ENCODE data around the gene PYROXD2.
"Not testable (repeated sequence)": the region's sequence is repeated elsewhere in the genome, so short reads cannot be mapped to it uniquely, and the experiment has no call there.

The PYROXD2 gene

DNA sequence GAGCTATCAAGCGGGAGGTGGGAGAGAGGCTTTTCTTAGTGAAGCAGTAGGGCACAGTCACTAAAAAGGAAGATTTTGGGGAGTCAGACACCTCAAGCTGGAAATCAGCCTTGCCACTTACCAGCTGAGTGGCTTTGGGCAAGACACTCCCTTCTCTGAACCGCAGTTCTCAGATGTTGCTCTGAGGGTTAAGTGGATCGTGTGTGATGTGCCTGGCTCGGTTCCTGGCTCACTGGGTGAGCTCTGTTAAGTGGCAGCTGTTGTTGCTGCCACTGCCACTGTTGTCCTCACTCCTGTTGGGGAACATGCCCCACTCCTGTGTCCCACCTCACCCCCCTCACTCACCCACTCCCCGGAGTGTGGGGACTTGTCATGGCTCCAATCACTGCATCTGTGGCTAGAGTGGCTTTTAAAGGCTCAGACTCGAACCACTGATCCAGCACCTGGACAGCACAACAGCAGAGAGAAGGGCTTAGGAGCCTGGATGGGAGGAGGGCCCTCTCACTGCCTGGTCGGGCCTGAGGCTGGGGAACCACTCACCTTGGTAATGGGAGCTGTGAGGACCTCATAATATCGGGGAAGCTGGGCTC, 20.0 kb downstream of the PYROXD2 start:
- DNase-seq (ENCODE audit: low read depth, low spot score), result no peak

DNA sequence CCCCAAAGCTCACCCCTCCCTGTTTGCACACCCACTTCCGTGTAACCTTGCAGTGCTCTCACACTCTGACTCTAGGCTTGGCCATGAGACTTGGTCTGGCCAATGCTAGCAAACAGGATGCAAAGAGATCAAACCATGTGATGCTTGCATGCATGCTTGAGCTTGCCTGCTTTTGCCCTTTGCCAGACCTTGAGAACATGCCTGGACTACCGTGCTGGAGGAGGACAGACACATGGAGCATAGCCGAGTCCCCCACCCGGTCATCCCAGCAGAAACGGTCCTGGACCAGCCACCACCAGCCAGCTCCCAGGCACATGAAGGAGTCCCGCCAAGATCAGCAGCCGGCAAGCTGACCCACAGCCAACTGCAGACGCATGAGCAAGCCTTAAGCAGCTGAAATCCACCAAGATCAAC, 23.4 kb downstream of the PYROXD2 start:
- DNase-seq (ENCODE audit: low read depth, low spot score), result no peak

DNA sequence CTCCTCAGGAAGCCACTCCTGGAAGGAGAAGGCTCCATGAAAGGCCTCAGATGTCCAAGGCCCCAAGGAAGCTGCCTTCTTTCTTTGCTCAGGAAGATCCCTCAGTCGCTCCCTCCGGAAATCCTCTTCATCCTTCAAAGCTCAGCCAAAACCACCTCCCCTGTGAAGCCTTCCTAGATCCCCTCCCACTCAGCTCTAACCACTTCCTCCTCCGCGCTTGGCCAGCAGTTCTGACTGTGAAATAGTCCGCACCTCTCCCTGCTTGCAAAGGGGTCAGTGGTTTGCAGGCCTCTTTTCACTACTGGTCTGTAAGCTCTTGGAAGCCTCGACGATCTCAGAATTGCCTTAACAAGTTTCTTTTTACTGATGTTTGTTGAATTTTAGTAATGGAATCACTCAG, 23.9 kb downstream of the PYROXD2 start:
- DNase-seq (ENCODE audit: low read depth, low spot score), result no peak

DNA sequence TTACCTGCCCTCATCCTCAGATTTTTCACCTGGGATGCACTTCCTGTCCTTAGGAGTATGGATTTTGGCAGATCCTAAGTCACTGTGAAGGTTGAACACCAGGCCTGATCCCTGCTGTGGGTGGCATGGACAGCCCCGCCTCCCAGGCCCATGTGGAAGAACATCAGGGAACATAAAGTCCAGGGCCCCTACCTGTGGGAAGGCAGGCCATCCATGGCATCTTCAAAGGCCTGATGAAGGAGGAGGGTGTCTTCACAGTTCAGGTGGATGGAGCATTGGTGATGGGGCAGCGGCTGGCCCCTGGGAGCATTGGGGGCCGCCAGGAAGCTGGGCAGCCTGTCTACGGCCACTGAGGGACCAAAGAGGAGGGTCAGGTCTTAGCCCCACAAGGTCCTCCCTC, 24.6 kb downstream of the PYROXD2 start:
- DNase-seq (ENCODE audit: low read depth, low spot score), result no peak

DNA sequence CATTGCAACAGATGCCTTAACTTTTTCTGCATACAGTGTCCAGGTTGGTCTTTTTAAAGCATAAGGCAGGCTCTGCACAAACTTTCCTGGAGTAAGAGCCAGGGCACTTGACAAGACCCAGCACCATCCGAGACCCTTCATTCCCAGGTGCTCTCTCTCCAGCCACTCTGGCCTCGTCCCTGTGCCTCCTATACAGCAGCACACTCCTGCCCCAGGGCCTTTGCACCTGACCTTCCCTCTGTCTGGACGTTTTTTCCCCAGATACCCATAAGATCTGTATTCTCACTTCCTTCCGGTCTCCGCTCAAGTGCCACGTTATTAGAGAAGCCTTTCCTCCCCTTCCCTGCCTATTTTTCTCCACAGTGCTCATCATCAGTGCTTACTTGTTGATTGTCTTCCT, 25.6 kb downstream of the PYROXD2 start:
- DNase-seq (ENCODE audit: low read depth, low spot score), result no peak

DNA sequence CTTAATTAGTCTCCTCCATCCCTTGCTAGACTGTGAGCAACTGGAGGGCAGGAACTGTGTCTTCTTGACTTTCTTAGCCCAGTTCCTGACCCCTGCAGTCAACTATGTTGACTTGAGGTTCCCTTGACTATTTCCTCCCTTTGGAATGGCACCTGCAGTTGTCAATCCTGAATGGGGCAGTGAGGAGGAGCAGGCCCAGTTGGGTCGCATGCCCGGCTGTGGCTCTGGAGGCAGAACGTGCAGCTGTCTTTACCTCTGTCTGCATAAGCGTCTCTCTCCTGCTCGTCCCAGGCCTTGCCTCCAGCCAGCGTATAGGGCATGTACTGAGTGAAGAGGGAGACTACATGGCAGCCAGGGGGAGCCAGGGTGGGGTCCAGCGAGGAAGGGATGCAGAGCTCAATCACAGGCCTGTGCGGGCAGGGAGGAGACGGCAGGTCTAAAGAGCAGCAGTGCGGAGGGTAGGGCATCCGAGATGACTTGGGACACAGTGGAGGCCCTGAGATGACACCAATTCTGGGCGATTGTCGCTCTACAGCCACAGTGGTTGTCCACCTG, 26.8 kb downstream of the PYROXD2 start:
- DNase-seq (ENCODE audit: low read depth, low spot score), result peak; percentile 38

DNA sequence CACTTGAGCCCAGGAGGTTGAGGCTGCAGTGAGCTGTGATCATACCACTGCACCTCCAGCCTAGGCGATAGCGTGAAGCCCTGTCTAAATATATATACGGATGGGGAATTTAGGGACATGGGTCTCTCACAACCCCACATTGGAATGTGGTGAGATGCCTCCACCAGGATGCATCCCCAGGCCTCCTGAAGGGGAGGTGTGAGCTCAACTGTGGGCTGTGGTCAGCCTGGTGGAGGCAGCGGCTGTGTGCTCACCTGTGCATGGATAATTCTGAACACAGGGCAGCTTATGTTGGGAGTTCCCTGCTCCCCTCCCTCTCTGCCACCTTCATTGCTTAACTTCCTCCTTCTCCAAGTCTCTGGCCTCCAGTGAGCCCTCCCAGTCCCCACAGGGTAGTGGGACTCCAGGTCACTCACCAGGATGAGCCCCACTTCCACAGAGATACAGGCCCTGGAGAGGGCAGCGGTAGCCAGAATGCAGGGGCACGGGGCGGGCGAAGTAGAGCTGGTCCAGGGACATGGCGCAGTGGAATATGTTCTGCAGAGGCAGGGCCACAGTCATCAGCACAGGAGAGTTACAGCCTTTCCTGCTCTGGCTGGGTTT, 30.4 kb downstream of the PYROXD2 start:
- no peak for DNase-seq (ENCODE audit: low read depth, low spot score)

DNA sequence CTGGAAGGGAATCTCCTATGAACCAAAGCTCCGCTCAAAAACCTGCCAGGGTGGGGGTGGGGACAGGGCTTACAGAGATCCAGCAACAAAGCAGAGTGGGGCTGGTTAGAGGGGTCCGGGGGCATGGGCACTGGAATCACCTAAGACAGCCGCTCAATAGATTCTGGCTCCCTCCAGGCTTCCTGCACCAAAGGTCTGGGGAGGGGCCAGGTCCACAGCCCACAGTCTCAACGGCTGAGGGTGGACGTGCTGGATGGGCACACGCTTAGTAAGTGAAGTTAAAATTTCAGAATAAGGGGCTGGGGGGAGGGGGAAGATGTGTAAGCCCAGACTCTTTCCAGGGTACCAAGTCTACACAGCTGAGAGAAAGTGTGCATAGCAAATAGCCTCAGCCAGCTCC, 31.1 kb downstream of the PYROXD2 start:
- DNase-seq (ENCODE audit: low read depth, low spot score), result no peak

DNA sequence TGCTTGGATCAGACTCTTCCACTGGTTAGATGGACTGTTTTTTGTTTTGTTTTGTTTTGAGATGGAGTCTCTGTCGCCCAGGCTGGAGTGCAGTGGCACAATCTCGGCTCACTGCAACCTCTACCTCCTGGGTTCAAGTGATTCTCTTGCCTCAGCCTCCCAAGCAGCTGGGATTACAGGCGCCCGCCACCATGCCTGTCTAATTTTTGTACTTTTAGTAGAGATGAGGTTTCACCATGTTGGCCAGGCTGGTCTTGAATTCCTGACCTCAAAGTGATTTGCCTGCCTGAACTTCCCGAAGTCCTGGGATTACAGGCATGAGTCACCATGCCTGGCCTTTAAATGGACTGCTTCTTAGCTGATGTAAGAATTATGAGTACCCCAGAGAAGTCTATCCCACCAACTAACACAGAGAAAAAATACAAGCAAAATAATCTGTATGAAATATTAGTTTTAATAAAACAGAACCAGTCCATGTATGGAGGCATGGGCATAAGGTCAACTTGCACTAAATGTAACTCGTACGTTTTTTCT, 31.8 kb downstream of the PYROXD2 start:
- not testable (repeated sequence) for DNase-seq (ENCODE audit: low read depth, low spot score)

DNA sequence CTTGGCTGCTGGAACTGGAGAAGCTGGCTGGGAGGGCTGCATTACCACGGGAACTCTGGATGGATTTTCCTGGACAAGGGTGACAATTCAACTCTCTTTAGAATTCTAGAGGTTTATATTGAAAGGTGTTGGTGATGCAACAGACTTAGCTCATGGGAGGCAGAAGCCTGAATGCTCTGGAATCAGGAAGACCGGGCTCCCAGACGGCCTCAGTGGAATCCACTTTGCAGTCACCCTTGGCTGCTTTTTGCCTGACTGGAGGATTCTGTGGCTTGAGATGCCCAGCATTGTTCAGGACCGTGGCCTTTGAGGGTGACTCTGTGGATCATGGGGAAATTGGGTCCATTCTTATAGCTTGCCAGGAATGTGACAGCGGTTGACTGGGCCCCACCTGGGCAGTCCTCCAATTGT, 32.3 kb downstream of the PYROXD2 start:
- no peak for DNase-seq (ENCODE audit: low read depth, low spot score)

DNA sequence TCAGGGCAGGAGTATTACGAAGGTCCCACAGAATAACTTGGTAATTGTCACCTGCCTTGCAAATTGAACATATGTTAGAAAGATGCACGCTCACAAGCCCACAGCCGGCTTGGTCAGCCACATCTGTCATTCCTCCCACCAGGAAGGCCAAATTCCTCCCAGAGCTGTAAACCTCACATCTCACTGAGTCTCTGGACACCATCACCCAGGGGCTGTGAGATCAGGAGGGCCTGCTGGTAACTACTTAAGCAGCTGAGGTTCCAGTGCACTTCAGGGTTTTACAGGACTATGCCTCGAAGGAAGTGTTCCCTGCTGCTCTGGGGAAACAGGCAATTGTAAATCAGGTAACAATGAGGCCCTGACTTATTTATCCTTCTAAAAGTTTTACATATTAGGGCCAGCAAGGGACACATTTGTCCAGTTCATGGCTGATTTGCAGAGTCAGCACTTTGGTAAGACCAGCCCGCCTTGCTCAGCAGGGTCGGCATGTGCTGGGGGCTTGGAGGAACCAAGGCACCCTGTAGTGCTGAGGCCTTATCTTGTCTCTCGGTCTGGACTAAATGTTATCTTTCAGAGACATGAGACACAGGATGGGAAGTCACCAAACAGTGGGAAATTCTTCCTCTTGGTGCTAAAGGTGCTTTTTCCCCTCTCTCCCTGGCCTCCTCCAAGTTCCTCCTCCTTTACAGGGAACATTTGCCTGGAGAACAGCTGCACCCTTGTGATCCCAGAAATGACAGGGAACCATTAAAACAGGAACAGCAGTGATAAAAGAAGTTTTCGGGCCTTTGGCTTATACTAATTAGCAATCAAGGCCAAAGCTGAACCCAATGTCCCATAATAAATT, 34.3 kb downstream of the PYROXD2 start:
- DNase-seq (ENCODE audit: low read depth, low spot score), result peak; percentile 80

DNA sequence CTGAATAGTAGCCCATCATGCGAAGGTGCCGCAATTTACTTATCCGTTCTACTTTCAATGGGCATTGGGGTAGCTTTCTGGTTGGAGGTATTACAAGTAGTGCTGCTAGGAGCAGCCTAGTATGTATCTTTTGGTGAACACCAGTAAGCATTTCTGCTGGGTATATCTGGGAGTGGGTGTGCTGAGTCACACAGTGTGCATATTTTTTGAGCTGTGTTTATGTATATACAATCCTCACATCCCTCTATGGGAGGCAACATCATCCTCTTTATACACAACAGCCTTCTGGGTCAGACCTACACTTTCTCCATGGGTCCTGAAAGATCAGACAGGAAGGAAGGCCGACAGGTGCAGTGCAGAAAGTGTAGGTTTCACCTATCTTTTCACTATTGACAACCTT, 36.3 kb downstream of the PYROXD2 start:
- DNase-seq (ENCODE audit: low read depth, low spot score), result no peak

DNA sequence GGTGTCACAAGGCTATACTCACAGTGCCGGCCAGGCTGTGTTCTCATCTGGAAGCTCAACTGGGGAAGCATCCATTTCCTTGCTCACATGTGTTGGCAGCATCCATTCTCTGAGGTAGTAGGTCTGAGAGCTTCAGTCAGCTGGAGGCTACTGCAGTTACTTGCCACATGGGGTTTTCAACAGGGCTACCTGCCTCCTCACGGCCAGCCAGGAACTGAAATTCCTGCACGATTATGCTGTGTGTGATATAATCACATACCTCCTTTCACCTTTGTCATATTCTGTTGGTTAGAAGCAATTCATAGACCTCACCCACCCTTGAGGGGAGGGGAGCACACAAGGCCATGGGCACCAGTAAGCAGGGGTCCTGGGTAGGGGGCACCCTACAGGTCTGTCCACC, 37.4 kb downstream of the PYROXD2 start:
- no peak for DNase-seq (ENCODE audit: low read depth, low spot score)

DNA sequence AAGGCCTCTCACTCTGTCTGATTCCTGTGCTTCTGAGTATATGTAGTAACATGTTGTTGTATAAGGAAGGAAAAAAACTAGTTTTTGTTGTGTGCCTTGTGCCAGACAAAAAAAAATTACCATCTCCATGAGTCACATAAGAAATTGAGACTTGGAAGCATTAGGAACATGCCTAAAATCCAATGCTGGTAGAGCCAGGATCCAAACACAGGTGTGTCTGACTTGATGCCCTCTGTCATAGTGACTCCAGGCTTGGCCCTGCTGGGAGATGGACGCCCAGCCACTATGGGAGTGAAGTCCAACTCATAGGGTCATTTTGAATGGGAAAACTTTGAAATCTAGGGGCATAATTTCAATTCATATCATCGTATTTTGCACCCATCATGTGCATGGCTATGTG, 38.0 kb downstream of the PYROXD2 start:
- DNase-seq (ENCODE audit: low read depth, low spot score), result no peak

DNA sequence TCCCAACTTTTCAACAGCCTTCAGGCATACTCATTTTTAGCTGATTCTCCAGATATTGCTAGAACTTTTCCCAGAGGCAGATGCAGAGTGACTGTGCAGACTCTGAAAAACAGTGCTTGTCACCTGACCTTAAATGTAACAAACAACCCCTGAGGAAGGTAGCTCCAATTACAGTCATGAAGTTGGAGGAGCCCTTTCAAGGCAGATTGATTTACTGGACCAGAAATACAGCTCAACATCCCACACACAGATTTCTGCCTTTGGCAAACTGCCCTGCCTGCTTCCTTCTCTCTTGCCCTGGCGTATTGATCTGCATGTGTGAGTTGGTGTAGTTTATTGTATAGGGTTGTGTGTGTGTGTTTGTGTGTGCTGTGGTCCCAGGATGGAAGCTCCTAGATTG, 38.5 kb downstream of the PYROXD2 start:
- no peak for DNase-seq (ENCODE audit: low read depth, low spot score)

DNA sequence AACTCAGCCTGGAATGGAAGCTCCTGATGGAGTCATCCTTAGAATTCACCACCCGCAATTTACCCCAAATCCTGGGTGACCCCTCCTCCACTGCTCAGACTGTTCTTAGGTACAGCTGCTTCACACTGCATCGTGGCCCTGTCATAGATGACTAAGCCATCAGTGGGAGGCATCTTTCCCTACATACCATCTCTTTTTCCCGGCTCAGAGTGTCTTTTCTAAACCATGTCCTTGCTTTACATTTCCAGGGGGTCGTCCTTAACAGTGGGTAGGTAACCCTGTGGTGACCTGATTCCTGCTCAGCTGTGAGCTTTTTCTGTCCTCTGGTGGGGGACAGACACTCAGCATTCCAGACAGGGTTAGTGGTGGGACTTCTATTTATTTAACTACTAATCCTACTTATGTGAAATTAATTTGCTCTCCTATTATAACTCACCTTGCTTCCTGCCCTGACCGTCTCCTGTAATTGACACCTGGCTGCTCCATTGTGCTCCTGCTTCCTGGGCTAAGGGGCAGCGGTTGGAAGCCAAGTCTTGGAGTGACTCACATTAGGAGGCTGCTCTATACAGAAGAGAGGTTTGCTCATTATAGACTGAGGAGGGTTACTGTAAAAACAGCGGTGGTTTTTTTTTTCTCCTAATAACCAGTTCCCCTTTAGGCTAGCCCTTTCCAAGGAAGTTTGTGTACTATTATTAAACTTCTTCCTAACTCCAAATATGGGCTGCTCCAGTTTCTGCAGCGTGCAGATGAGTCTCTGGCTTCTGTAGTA, 40.6 kb downstream of the PYROXD2 start:
- no peak for DNase-seq (ENCODE audit: low read depth, low spot score)

DNA sequence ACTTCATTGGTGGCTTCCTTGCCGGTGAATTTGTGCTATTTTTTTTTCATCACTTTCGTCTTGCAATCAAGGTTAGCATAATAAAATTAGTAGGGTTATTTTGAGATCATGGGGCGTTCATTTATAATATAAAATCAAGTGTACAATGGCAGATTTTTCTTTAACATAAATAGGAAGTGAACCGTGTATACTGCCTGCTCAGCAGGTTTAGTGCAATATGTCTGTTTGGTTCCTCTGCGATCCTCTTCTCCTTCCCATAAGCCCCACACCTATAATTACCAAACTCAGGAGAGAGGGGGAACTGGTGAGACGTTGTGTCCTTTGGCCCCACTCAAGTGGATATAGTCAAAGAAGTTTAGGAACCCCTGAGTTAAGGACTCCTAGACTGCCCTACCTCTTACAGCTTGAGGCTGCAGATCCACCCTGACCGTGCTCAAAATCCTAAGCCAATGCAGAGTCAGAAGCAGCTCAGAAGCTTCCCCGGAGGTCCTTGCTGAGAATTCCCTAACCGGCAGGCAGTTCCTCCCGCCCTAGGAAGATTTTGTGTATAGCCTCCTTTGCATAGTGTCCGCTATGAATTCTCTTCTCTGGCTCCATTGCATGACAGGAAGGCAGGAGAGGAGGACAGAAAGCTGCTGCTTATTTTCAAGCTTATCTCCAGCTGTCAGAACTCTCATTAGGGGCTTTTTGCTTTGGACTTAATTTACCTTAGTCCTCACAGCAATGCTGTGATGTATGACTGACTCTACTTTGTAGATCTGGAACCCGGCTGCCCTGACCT, 41.5 kb downstream of the PYROXD2 start:
- peak; percentile 67 for DNase-seq (ENCODE audit: low read depth, low spot score)

DNA sequence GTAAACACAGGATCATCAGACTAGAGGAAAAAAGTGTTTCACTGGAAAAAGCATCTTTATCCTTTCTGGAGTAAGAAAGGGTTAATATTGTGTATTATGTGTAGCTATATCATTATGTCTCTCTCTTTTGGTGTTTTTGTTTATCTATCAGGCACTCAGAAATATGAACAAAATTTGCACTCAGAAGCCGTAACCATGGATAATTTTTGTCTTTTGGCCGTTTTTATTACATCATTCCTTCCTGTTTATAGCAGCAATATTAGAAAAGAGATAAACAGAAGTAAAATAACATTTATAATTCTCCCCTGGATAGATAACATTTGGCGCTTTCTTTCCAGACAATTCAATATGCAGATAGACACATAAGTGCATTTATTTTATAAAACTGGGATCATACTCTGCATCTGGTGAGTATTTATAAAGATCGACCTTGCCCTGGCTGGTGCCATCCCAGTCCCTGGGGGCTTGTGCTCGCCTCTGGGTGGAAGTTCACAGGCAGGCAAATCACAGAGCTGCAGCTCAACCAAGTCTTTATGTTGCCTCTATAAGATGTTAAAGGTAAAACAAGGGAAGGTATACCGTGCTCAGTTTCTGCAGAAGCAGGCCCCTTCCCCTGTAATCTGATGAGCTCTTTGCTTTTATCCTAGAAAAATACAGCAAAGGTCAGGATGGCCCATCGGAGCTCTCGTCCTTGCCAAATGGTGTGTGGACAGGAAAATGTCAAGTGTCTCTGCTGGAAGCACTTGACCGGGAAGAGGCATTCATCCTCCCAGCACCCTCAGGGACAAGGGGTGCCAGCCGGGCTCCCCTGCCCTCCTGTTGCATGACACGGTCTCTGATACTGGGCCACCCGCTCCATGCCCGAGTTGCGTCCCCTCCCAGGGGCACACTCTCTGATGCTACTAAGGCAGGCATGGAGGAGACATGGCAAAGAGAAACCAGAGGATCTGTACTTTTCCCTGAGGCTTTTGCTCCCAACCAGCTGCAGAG, 43.9 kb downstream of the PYROXD2 start:
- no peak for DNase-seq (ENCODE audit: low read depth, low spot score)

DNA sequence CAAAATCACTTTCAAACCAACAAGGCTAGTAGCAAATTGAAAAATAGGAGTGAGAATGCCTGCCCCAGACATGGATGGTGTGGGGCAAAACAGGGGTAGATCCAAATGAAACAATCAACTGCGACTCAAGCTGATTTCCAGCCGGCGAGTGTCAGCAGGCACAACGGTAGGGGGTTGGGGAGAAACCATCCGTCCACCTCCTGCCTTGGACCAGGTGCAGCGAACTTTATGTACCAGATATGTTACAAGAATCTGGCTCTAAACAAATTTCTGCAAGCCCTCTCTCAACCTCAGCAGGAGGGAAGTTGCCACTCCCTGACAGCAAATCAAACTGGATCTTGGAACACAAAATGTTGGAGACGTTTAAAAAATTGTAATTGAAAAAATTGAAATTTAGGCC, 45.2 kb downstream of the PYROXD2 start:
- no peak for DNase-seq (ENCODE audit: low read depth, low spot score)

DNA sequence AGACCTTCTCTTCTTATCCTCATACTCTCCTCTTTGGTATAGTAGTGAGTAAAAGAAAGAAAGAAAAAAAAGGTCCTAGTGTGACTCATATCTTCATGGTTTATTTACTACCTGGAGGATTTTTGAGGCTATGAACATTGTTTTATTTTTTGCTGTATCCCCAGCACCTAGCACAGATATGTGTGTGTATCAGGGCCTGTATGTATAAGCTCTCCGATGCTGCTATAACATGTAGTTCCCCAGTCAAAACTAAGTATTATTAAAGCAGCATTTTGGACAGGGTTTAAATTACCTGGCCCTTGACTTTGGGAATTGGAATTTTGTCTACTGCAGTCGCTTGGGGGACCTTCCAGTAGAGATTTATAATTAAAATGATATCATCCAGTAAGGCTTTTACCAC, 46.3 kb downstream of the PYROXD2 start:
- no peak for DNase-seq (ENCODE audit: low read depth, low spot score)

Data from ELF-1 (cell line).